DOHH2 (cell line): ENCODE data around the gene ZNF605.
A peak's percentile ranks its signal among the peaks of the same experiment; 100 is the strongest.
"Not testable (repeated sequence)": the region's sequence is repeated elsewhere in the genome, so short reads cannot be mapped to it uniquely, and the experiment has no call there.

Source experiments
- H3F3A ChIP-seq: fragments of 200-600 bp; sonication (generic), shearing (Covaris generic); 2 replicates; pipeline ENCODE4 v1.6.0; 2016; ENCODE audit warnings: antibody characterized with exemption, mild to moderate bottlenecking; ENCODE audit not compliant: control insufficient read depth, insufficient read depth
- H3K27ac ChIP-seq: fragments of 200-600 bp; sonication (generic); 2 replicates; pipeline ENCODE4 v1.5.1; 2014; ENCODE audit warnings: low read depth, mild to moderate bottlenecking, low read length, moderate library complexity
- H3K27me3 ChIP-seq: fragments of 200-600 bp; sonication (generic); 2 replicates; pipeline ENCODE4 v1.6.1; 2014; ENCODE audit warnings: mild to moderate bottlenecking, low read length, mixed read lengths; ENCODE audit not compliant: control insufficient read depth
- H3K36me3 ChIP-seq: fragments of 200-600 bp; sonication (generic); 2 replicates; pipeline ENCODE4 v1.6.1; 2014; ENCODE audit warnings: mild to moderate bottlenecking, low read length, moderate library complexity, mixed read lengths; ENCODE audit not compliant: control insufficient read depth
- H3K4me1 ChIP-seq: fragments of 200-600 bp; sonication (generic); 2 replicates; pipeline ENCODE4 v1.6.1; 2014; ENCODE audit warnings: mild to moderate bottlenecking, low read length, mixed read lengths; ENCODE audit not compliant: control insufficient read depth
- H3K4me2 ChIP-seq: fragments of 200-600 bp; sonication (generic); 2 replicates; pipeline ENCODE4 v1.6.0; 2014; ENCODE audit warnings: mild to moderate bottlenecking, low read length, moderate library complexity
- H3K4me3 ChIP-seq: fragments of 200-600 bp; sonication (generic); 2 replicates; pipeline ENCODE4 v1.5.1; 2014; ENCODE audit warnings: mild to moderate bottlenecking, low read length, mixed read lengths
- H3K79me2 ChIP-seq: fragments of 200-600 bp; sonication (generic); 2 replicates; pipeline ENCODE4 v1.6.1; 2014; ENCODE audit warnings: mild to moderate bottlenecking, low read length, mixed read lengths; ENCODE audit not compliant: control insufficient read depth
- H3K9me2 ChIP-seq: fragments of 200-600 bp; sonication (generic); replicated peaks from 2 replicates; pipeline ENCODE4 v1.6.1; 2014; ENCODE audit warnings: mild to moderate bottlenecking, low read length, mixed read lengths; ENCODE audit not compliant: control insufficient read depth
- H3K9me3 ChIP-seq: fragments of 200-600 bp; sonication (generic); 2 replicates; pipeline ENCODE4 v1.6.1; 2014; ENCODE audit warnings: antibody characterized with exemption, low read length, mixed read lengths; ENCODE audit not compliant: control insufficient read depth, insufficient read depth
- H4K20me1 ChIP-seq: fragments of 200-600 bp; sonication (generic); 2 replicates; pipeline ENCODE4 v1.6.0; 2014; ENCODE audit warnings: low read depth, mild to moderate bottlenecking, antibody characterized with exemption, low read length, moderate library complexity; ENCODE audit not compliant: control insufficient read depth, insufficient read depth
- EZH2phosphoT487 ChIP-seq: fragments of 200-600 bp; sonication (generic); IDR thresholded peaks from 2 replicates; pipeline ENCODE4 v1.6.1; 2017; ENCODE audit warnings: borderline replicate concordance, mild to moderate bottlenecking, antibody characterized with exemption, low read length, moderate library complexity, mixed read lengths
- TF ChIP-seq, protein P1 (sequence below): fragments of 200-600 bp; sonication (generic); IDR thresholded peaks from one replicate; pipeline ENCODE4 v1.5.1; 2014; ENCODE audit warnings: antibody characterized with exemption, mild to moderate bottlenecking, low read depth, low read length; ENCODE audit not compliant: poor library complexity, severe bottlenecking

ZNF605 gene

DNA sequence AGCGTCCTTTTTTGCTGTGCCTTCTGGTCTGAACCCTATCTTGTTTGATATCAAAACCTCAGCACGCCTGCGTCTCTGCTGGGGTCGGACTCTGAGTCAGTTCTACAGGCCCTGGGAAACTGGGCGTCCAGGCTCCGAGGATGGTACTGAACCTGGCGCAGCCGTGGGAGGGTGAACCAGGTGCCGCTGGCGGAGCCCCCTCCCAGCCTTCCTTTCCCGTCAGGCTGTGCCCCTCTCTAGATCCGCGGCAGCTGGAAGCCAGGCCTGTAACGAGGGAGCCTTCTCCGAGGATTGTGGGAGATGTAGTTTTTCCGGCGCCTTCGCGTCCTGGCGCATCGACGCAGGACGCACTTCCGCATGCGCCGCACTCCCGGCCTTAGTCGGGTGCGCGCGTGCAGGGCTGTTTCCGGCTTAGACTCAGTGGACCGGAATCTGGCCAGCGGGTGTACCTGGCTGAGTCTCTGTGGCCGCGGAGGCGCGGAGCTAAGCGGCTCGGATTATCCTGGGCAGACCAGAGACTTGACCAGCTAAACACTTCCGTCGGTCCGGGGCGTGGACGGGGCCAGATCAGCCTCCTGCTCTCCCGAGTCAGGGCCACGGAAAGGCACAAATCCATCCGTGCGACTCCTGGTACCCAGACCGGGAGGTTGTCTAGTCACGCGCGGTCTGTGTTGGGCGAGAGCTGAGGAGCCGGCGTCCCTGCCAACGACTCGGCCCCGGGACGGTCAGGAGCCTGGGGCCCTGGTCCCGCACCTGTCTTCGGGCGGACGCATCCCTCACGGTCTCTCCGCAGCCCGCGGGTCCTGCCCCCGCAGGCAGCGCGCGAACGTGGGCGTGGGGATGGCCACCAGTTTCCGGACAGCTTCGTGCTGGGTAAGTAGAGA is 30.1 kb upstream of the ZNF605 start, which contains the start of gene ZNF26:
Gene ZNF26, plus strand, starts transcription at position 367 of the 884 bp plus-strand sequence. Its CDS starts 474 bp downstream, at position 841.
- H3K79me2 ChIP-seq, result peaks cover 40% of the 10 kb centered on the region
- peaks cover 35% of the 10 kb centered on the region for H3K9me3 ChIP-seq

DNA sequence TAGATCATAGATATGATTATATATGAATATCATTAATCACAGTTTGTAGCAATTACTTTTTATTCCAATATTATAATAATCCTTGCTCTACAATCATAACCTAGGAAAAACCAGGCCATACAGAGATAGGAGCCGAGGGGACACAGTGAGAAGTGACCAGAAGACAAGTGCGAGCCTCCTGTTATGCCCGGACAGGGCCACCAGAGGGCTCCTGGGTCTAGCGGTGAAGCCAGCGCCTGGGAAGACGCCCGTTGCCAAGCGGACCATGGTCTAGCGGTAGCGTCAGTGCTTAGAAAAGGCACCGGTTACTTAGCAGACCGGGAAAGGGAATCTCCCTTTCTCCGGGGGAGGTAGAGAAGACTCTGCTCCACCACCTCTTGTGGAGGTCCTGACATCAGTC is 20.8 kb upstream of the ZNF605 start:
- H3K4me1 ChIP-seq, H4K20me1 ChIP-seq, H3K4me3 ChIP-seq, H3K9me3 ChIP-seq, H3K27me3 ChIP-seq, H3K9me2 ChIP-seq, H3K36me3 ChIP-seq, H3F3A ChIP-seq, H3K27ac ChIP-seq, H3K4me2 ChIP-seq, H3K79me2 ChIP-seq: not testable (repeated sequence)
- TF ChIP-seq, protein P1, sequence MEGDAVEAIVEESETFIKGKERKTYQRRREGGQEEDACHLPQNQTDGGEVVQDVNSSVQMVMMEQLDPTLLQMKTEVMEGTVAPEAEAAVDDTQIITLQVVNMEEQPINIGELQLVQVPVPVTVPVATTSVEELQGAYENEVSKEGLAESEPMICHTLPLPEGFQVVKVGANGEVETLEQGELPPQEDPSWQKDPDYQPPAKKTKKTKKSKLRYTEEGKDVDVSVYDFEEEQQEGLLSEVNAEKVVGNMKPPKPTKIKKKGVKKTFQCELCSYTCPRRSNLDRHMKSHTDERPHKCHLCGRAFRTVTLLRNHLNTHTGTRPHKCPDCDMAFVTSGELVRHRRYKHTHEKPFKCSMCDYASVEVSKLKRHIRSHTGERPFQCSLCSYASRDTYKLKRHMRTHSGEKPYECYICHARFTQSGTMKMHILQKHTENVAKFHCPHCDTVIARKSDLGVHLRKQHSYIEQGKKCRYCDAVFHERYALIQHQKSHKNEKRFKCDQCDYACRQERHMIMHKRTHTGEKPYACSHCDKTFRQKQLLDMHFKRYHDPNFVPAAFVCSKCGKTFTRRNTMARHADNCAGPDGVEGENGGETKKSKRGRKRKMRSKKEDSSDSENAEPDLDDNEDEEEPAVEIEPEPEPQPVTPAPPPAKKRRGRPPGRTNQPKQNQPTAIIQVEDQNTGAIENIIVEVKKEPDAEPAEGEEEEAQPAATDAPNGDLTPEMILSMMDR, result peak; percentile 25

More for the DNA sequence above, 30.1 kb upstream of the ZNF605 start, which contains the start of gene ZNF26:
- peaks cover 15% of the 10 kb centered on the region for H3K4me1 ChIP-seq
- H3K27me3 ChIP-seq, result no peaks in the 10 kb centered on the region
- no peaks in the 10 kb centered on the region for H3K9me2 ChIP-seq
- H3K27ac ChIP-seq, result peak within 1 kb of the TSS; percentile 36
- peak within 1 kb of the TSS; percentile 98 for H3K4me3 ChIP-seq
- H3K4me2 ChIP-seq, result peak within 1 kb of the TSS; percentile 66
- H3K36me3 ChIP-seq, result peaks cover 22% of the 10 kb centered on the region
- no peaks in the 10 kb centered on the region for H3F3A ChIP-seq
- no peaks in the 10 kb centered on the region for H4K20me1 ChIP-seq
- TF ChIP-seq, protein P1, result no peak
- TF ChIP-seq EZH2phosphoT487, result no peak

- Histone ChIP-seq H3K79me2 (no peaks in the 10 kb centered on the region), H3K36me3 (no peaks in the 10 kb centered on the region), H3F3A (no peaks in the 10 kb centered on the region), H3K4me3 (no peak overlapping the region), H3K27ac (no peak overlapping the region), H3K9me3 (peaks cover 10% of the 10 kb centered on the region; the same call in 1 of the 2 replicates), H3K4me2 (no peak overlapping the region), H4K20me1 (no peaks in the 10 kb centered on the region), H3K4me1 (no peaks in the 10 kb centered on the region), H3K27me3 (no peaks in the 10 kb centered on the region), H3K9me2 (no peaks in the 10 kb centered on the region)
- no peak for TF ChIP-seq EZH2phosphoT487
- TF ChIP-seq, protein P1, result no peak
These were observed 16.3 kb upstream of the ZNF605 start for GRCh38 chr12:132972374-132972773.
